KOPT-K1 (cell line): Measurements from ENCODE around the gene ITK.

Experiments
- H3K27ac ChIP-seq: fragments of 200-600 bp; sonication (generic); 2 replicates; pipeline ENCODE4 v1.5.1; 2016; ENCODE audit warnings: antibody characterized with exemption, mild to moderate bottlenecking, low read depth, low read length; ENCODE audit not compliant: poor library complexity, severe bottlenecking
- H3K36me3 ChIP-seq: fragments of 200-600 bp; sonication (generic); 2 replicates; pipeline ENCODE4 v1.5.1; 2017; ENCODE audit warnings: antibody characterized with exemption, mild to moderate bottlenecking, low read length, moderate library complexity; ENCODE audit not compliant: insufficient read depth
- H3K9me3 ChIP-seq: fragments of 200-600 bp; sonication (generic); 2 replicates; pipeline ENCODE4 v1.5.1; 2017; ENCODE audit warnings: antibody characterized with exemption, low read length, mild to moderate bottlenecking; ENCODE audit not compliant: insufficient read depth, poor library complexity, severe bottlenecking

The ITK gene

DNA sequence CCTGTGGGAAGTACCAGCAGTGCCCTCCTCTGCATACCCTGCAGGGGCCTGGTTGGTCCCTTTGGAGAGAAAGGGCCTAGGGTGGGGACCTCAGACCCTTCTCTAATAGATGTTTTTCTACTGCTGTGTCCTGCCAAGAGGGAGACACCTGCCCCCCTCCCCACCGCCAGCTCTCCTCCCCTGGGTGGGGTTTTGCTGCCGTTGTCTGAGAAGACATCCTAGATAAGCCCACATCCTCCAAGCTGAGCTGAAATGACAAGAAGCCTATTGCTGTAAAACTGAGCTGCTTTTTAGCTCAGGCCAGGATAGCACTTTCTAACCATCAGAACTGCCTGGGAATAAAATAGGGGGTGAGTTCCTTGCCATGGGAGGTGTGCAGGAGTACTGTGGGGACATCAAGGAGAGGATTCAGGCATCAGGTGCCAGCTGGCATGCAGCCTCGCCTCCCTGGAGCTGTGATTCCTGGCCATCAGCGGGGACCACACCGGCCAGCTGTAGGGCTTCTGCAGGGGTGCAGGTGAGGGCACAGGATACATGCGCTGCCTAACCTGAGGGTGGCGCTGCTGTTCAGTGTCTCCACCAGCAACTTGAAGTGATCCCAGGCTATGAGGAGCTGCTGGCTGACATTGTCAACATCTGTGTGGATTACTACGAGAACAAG, 123.2 kb downstream of the ITK start:
- peaks cover 7% of the 10 kb centered on the region for H3K9me3 ChIP-seq
- peak overlapping the region; percentile 54 for H3K27ac ChIP-seq
- H3K36me3 ChIP-seq = peaks cover 100% of the 10 kb centered on the region
